Thyroid gland (tissue), 4 donors: ENCODE results near the gene BGN.

Experiments used
- POLR2A ChIP-seq, 2 donors: fragments of 450-650 bp; IDR thresholded peaks; one replicate each; pipeline ENCODE4 v1.6.1; 2017; ENCODE audit warnings: antibody characterized with exemption in 2 of 2, mild to moderate bottlenecking in 2 of 2, moderate library complexity in 1 of 2
- TF ChIP-seq, protein P1 (sequence below), 6 experiments: fragments of 200-600 bp in 3 of 6; fragments of 450-650 bp in 3 of 6; sonication (generic) in 3 of 6; IDR thresholded peaks; one replicate each; pipeline ENCODE4 v1.5.1; 2016 to 2019; ENCODE audit warnings: antibody characterized with exemption in 6 of 6, mild to moderate bottlenecking in 2 of 6, inconsistent platforms in 1 of 6, moderate library complexity in 1 of 6

DNA sequence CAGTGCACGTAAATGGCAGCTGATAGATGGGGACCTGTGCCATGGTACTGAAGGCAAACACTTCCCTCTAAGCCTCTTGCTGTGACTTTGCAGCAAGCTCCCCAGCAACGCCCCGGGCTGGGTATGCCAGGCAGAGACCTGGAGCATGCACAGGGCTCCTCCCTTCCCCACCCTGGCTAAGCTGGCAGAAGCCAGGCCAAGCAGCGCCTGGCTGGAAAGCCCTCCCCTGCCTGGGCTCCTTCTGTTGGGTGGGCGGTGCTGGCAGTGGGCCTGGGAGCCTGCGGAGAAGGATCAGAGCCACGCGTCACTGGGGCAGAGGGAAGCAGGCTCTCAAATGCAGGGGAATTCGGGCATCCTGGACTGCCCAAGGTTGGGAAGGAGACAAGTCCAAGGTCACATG is 26.3 kb downstream of the BGN start:
- TF ChIP-seq, protein P1, sequence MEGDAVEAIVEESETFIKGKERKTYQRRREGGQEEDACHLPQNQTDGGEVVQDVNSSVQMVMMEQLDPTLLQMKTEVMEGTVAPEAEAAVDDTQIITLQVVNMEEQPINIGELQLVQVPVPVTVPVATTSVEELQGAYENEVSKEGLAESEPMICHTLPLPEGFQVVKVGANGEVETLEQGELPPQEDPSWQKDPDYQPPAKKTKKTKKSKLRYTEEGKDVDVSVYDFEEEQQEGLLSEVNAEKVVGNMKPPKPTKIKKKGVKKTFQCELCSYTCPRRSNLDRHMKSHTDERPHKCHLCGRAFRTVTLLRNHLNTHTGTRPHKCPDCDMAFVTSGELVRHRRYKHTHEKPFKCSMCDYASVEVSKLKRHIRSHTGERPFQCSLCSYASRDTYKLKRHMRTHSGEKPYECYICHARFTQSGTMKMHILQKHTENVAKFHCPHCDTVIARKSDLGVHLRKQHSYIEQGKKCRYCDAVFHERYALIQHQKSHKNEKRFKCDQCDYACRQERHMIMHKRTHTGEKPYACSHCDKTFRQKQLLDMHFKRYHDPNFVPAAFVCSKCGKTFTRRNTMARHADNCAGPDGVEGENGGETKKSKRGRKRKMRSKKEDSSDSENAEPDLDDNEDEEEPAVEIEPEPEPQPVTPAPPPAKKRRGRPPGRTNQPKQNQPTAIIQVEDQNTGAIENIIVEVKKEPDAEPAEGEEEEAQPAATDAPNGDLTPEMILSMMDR (IDR thresholded peaks at IDR 0.05): no peak
- no peak for TF ChIP-seq POLR2A (IDR thresholded peaks at IDR 0.05)
